ENCODE data around the gene ABCB8.
"Not testable (repeated sequence)": the region's sequence is repeated elsewhere in the genome, so short reads cannot be mapped to it uniquely, and the experiment has no call there.

Gene ABCB8

DNA sequence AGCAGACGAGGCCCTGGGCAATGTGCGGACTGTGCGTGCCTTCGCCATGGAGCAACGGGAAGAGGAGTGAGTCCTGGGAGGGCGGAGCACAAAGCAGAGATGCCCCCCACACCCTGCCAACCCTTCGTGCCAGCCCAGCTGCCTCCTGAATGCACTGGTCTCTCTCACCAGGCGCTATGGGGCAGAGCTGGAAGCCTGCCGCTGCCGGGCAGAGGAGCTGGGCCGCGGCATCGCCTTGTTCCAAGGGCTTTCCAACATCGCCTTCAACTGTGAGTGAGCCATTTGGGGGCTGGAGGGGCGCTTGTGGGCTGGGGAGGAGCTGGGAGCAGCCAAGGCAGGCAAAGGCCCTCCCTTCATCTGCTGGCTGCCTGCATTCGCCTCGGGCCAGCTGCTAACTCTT lies 7.7 kb downstream of the ABCB8 start:
- no peak for FAIRE-seq

DNA sequence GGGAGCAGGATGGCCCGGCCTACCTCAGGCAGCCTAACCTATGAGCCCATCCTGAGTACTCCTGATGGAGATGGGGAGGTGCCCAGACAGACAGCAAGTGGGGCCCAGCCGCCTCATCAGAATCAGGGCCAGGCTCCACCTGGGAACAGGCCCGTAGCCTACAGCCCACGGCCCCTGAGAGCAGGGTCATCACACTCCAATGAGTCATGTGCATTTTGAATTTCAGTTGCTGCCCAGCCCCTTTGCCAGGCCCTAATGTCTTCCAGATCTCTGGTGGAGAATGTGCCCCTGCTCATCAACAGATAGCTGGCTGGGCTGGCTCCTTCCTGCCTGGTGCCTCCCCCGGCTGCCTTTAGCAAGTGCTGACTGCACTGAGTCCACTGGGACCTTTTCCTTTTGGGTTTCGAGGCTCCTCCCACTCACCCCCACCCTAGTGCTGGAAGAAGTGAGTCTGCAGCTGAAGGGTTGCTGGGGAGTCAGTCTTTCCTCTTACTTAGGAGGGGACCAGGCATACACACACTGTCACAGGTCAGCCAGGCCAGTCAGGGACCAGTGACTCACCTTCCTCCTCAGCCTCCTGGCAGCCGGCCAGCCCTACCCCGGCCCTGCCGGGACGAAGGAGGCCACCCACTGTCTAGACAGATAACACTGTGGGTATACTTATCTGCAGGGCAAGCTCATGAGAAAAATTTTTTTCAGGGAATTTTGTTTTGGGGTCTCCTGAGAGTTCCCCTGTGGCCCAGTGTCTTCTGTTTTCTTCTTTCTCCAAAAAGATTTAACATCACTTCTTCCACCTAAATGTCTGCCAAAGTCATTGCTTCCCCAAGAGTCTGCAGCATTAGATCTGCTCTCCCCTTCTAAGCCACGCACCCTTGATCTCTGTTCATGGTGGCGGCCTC lies 10.9 kb downstream of the ABCB8 start:
- FAIRE-seq: no peak

DNA sequence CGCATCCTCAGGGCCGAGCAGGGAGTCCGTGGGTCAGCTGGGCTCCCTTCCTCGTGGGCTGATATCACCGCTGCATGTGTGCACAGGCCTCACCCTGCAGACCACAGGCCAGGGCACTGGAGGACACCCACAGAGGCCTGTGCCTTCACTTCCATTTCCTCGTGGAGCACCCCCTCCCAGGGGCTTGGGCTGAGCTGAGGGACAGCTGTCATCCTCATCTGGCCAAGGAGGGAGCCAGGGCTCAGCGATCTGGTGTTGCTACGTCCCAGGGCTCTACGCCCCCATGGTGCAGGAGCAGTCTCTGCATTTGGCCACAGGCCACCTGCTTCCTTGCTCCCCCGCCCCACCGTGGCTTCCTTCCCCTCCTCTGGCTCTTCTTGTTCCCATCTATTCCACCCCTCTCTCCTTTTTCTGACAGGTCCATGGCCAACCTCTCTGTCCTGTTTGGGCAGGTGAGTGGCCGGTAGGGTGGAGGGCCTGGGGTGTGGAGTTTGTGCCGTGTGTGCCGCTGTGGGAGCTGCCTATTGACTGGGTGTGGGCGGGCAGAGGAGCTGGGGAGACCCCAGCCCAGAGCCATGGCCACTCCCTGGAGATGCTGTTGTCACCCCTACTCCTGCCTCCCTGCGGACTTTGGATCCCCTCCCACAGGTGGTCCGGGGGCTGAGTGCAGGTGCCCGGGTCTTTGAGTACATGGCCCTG lies 11.7 kb downstream of the ABCB8 start:
- no peak for FAIRE-seq

DNA sequence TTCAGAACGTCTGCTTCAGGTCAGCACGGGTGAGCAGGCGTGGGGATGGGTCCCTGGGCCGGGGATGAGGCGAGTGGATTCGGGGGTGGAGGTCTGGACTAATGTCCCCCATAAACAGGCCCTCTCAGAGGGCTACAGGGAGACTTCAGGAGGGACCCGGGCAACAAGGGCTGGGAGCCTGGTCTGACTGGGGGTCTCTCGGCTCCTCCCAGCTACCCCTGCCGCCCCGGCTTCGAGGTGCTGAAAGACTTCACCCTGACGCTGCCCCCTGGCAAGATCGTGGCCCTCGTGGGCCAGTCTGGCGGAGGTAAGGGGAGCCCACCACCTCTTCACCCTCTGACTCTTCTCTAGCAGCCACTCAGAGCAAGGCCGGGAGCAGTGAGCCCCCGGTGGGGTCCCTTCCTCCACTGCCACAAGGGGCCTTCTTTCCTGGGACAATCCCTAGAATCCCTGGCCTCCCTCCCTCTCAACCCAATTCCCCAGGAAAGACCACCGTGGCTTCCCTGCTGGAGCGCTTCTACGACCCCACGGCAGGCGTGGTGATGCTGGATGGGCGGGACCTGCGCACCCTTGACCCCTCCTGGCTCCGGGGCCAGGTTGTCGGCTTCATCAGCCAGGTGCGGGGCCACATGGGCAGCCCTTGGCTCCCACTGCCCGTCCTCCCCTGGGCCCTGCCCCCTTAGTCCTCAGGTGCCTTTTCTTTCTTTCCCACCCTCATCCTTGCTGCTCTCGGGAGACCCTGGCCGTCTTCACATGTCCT lies 12.5 kb downstream of the ABCB8 start:
- FAIRE-seq: no peak

DNA sequence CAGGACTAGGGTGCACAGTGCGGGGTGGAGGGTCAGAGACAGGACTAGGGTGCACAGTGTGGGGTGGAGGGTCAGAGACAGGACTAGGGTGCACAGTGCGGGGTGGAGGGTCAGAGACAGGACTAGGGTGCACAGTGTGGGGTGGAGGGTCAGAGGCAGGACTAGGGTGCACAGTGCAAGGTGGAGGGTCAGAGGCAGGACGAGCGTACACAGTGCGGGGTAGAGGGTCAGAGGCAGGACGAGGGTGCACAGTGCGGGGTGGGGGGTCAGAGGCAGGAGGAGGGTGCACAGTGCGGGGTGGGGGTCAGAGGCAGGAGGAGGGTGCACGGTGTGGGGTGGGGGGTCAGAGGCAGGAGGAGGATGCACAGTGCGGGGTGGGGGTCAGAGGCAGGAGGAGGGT lies 15.2 kb downstream of the ABCB8 start:
- FAIRE-seq: not testable (repeated sequence)

DNA sequence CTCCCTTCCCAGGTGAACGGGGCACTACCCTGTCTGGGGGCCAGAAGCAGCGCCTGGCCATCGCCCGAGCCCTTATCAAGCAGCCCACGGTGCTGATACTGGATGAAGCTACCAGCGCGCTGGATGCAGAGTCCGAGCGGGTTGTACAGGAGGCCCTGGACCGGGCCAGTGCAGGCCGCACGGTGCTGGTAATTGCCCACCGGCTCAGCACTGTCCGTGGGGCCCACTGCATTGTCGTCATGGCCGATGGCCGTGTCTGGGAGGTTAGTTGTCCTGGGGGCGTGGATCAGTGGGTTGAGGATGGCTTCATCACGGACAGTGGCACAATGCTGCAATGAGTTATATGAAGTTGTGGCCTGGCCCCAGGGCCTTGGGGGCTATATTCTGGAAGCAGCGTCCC lies 15.7 kb downstream of the ABCB8 start:
- no peak for FAIRE-seq

DNA sequence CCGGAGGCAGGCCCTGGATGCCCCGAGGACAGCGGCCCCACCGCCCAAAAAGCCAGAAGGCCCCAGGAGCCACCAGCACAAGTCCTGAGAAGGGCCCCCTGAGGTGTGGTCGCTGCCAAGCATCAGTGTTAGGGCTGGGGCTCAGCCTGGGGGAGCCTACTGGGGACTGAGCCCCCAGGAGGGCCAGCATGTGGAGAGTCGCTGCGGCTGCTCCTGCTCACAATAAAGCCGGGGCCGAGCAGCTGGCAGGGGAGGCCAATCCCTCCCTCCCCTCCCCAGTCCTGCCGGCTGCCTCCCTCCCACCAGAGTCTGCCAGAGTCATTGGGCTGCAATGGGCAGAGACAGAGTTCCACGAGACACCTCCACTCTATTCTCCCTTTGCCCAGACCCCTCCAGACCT lies 17.0 kb downstream of the ABCB8 start:
- FAIRE-seq: no peak

DNA sequence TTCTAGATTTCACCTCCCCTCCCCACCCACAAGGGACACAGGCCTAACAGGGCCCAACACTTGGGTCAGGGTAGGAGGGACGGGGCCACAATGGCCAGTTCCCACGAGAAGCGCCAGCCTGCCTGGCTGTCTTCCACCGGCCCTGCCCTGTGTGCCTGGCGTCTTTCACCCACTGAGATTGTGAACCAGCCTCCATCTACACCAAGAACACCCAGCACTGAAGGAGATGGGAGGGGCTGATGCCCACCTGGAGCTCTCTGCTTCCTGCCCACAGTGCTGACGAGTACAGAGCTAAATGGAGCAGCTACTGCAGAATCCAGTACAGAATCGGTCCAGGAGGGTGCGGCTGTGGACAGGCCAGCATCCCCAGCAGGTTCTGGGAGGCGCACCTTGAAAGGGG lies 17.7 kb downstream of the ABCB8 start:
- no peak for FAIRE-seq

DNA sequence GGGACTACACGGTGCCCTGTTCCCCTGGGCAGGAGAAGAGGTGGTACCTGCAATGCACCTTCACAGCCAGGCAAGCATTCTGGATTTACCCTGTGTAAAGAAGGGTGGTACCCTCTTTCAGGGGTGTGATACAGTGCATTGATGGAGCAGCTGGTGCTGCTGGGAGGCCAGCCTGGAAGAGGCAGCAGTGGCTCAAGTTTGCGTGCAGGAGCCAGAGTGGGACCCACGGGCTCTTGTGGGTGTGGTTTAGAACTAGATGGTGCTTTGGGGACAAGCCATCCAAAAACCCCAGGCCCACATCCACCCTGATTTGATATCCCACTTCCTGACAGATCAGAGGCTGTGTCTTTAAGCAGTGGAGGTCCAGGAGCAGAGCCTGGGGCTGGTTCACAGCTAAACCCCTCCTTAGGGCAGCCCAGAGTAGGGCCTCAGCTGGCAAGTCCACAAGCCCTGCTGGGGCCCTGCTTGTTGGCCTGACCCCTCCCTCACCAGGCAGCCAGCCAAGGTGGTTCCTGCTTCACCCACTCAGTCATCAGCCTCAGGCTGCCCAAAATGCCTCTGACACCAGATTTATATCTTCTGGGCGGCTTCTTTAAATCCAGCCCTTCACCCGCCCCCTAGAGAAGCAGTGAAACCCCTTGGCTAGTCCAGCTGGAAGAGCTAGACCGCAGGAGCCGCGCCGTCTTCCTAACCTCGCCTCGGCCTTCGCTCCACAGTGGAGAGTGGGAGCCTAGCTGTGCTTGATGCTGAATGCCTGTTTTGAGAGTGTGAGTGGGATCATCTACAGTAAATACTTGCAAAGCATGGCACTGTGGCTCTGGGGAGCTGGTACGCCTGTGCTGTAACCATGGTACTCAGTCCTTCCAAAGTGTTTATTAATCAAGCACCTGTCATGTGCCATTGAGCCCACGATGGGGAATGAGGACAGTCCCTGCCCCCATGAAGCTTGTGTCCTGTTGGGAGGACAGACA lies 18.6 kb downstream of the ABCB8 start:
- no peak for FAIRE-seq

DNA sequence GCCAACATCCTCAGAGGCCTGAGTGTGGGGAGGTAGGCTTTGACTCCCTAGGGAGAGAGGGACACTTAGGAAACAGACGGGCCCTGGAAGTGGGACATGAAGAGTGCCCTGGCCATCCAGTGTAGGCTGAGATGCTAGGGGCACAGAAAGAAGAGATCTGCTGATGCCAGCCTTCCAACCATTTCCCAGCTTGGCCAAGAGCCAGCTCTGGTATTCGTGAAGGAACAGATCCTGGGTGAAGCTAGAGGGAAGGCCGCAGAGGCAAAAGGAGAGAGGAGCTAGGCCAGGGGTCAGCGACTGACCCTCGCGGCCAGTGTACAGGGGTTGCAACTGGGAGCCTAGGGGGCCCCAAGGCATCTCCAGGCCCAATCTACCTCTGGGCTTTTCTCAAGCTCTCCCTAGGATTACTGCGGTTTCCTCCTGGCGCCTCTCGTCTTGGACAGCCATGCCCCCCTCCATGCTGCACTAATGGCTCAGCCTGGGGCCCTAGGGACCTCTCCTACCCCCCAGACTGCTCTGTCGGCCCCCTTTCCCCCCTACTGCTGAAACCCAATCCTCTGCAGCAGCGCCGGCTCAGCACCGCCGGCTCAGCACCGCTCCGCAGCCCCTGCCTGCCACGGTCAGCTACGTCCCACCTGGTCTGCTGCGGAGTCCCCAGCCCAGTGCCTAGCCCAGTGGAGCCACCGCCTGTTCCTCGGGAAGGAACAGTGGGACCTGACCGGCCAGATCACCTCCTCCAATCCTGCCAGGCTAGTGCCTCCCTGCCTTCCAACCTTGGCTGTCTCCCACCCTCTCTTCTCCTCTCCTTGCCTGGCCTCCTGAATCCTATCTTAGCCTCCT lies 19.9 kb downstream of the ABCB8 start, which contains the start of gene ASIC3:
Gene ASIC3 (plus strand): TSS at position 556 of the 840 bp plus-strand sequence. CDS start 355 bp downstream, outside the sequence.
- FAIRE-seq: no peak

DNA sequence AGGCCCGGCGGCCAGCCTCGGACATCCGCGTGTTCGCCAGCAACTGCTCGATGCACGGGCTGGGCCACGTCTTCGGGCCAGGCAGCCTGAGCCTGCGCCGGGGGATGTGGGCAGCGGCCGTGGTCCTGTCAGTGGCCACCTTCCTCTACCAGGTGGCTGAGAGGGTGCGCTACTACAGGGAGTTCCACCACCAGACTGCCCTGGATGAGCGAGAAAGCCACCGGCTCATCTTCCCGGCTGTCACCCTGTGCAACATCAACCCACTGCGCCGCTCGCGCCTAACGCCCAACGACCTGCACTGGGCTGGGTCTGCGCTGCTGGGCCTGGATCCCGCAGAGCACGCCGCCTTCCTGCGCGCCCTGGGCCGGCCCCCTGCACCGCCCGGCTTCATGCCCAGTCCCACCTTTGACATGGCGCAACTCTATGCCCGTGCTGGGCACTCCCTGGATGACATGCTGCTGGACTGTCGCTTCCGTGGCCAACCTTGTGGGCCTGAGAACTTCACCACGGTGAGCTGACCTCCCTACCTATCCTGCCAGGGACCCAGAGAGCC lies 20.7 kb downstream of the ABCB8 start:
- no peak for FAIRE-seq

DNA sequence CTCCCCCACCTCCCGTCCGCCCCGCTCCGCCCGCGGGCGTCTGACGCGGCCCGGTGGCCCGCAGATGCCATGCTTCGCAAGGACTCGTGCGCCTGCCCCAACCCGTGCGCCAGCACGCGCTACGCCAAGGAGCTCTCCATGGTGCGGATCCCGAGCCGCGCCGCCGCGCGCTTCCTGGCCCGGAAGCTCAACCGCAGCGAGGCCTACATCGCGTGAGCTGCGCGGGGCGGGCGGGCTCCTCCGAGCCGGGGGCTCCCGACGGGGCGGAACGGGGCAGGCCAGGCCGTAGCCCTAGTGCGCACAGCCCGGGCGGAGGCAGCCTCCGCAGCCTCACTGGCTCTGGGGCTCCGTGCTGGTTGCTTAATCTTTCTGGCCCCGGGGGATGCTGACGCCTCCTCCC lies 22.9 kb downstream of the ABCB8 start:
- no peak for FAIRE-seq

DNA sequence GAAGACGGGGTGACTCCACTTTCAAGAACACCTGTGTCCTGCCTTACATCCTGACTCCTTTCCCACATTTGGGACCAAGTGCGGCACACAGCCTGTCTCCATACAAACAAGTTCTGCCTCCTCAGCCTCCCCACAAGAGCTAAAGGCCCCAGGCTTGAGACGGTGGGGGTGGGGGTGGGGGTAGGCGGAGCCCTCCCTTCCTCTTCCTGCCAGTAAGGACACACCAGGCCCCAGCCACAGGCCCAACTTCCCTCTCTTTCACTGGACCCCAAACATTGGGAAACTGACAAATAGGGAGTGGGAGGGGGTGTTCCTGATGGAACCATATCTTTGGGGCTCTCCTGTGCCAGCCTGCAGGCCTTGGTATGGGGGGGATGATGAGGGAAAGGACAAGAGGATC lies 24.8 kb downstream of the ABCB8 start:
- FAIRE-seq: no peak

DNA sequence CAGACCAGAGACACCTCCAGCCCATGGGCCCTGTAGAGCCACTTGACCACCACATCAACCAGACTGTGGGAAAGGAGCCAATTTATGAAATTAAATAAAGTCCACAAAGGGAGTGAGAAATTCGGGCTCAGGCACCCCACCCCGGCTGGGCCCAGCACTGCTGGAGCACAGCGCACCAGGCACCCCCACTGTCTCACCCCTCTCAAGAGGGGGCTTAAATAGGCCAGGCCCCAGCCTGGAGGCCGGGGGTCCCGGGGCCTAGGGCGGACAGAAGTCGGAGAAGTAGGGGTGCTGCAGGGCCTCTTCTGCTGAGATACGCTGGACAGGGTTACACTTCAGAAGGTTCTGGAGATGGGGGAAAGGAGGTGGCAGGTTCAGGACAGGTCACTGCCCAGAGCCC lies 25.5 kb downstream of the ABCB8 start:
- no peak for FAIRE-seq

DNA sequence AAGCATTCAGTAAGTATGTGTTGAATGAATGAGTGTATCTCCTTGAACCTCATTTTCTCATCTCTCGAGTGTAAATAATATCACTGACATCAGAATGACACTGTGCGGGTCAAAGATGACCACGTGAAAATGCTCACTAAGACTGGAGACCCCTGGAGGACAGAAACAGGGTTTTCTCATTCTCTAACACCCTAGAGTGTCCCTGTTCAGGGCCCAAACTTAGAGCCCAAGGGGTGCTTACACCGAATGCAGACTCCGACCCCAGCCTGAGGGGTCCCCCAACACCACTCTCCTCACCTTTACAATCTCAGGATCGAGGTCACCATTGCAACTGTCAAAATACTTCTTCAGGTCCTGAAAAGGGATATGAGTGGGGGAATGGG lies 28.0 kb downstream of the ABCB8 start:
- FAIRE-seq: no peak

DNA sequence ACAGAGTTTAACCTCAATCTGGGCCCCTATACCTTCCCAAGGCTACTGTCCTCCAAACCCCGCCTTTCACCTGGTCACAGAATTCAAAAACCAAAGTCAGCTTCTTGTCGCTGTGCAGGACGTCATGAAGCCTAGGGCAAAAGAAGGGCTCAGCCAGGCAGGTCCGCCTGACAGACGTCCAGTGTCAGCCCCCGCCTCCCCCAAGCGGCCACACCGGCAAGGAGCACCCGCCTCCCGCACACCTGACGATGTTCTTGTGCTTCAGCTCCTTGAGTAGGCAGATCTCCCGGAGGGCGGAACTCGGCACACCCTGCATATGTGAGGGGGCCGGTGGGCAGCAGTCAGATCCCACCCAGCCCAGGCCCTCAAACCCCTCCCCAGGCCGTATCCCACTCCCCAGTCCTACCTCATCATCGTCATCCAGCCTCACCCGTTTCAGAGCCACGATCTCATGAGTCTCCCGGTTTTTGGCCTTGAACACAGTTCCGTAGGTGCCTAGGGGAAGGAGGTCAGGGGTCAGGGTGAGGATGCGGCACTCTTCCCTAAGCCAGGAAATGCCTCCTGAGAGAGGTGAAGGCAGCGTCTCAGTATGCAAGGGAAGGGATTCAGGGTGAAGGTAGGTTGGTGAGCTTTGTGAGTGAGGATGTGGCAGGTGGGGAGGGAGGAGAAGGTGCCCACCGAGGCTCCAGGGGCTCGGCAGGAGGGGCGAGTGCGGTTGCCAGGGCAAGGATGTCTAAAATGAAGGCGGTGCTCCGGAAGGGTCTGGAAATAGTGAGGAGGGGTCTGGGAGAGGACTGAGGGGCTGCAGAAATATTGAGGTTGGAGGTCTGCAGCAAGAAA lies 28.6 kb downstream of the ABCB8 start:
- FAIRE-seq: no peak

DNA sequence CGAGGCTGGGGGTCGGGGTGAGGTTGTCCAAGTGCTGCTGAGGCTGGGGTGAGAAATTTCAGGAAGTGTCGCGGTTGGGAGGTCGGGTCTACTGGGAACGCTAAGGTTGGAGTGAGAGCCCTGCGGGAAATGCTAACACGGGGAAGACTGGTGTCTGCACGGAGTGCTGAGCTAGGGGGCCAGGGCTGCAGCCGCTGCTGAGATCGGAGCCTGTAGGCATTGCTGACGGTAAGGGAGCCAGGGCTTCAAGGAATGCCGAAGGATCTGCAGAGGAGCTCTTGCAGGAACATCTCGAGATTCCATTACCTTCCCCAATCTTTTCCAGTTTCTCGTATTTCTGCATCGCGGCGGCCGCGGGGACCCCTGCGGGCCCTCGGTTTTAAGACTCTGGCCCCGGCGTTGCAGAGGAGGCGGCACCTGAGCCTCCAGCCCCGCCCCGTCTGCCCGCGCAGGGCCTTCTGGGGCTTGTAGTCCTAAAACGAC lies 29.3 kb downstream of the ABCB8 start, which contains the start of gene CDK5:
Gene CDK5 (minus strand): TSS at position 392 of the 483 bp plus-strand sequence. CDS start 49 bp downstream, at position 343.
- FAIRE-seq: no peak

DNA sequence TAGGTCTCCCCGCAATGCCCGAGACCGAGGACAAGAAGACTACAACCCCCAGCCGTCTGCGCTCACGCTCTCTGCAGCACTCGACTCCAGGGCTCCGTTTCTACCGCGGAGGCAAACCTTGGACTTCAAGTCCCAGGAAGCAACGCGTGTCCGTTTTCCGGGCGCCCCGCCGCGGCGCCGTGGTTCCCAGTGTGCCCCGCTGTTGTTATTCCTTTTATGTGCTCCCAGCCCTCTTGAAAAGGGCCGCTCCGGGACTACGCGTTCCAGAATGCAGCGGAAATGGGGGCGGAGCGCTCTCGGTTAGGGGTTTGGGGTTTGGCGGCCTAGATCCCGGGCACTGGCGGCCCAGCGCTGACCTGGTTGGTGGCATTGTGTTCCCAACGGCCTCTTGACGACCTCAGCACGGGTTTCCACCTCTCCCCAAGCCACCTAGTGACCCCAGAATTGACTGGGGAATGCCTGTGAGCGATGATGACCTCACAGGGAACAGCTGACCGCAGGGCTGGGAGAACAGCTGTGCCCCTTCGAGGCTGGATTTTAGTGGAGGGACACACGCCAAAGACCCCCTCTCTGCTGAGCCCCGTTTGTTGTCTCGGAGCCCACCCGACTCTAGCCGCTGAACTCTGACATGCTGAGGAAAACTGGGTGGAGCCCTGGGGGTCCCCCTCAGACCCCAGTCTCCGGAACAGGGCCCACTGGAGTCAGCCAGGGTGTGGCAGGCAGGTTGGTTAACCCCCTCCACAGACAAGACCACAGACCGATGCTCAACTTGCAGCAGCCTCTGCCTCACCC lies 29.9 kb downstream of the ABCB8 start:
- peak; percentile 94 for FAIRE-seq

All from endometrium (tissue), 2 donors.